ENCODE measurements around the gene RAI1.

The RAI1 gene

GRCh38 chr17:17795946-17796786 lies 114.9 kb downstream of the RAI1 start:
- ChIA-PET CTCF (no interaction called here), POLR2A (interaction anchor here (0.7 kb wide), 1 partner anchor 40 kb away, joined by 3 read pairs; no protein-coding TSS in a partner anchor)
- no peaks in the 10 kb centered on the region for H3K4me1 ChIP-seq (ENCODE audit: control insufficient read depth, insufficient read depth, low read length)
- peaks cover 3 to 67% of the 10 kb centered on the region in 2 experiments; a peak in 2 of 3 replicates for H3K36me3 ChIP-seq (ENCODE audit: control insufficient read depth in 2 of 2, insufficient read depth in 1 of 2, low read length in 2 of 2)
- no peak overlapping the region for H3K4me3 ChIP-seq (ENCODE audit: low read depth, low read length)
- TF ChIP-seq ZNF837 (tag by site-specific recombination; IDR thresholded peaks at IDR 0.05) (no peak), PRDM10 (tag by site-specific recombination; IDR thresholded peaks at IDR 0.05) (no peak), ZNF354C (tag by site-specific recombination; IDR thresholded peaks at IDR 0.05; ENCODE audit: borderline replicate concordance, low read depth) (no peak), ZBTB20 (tag by site-specific recombination; IDR thresholded peaks at IDR 0.05) (no peak), ZBTB48 (tag by site-specific recombination; IDR thresholded peaks at IDR 0.05) (no peak), ZNF214 (tag by site-specific recombination; IDR thresholded peaks at IDR 0.05; ENCODE audit: borderline replicate concordance) (no peak), GLI2 (tag by site-specific recombination; IDR thresholded peaks at IDR 0.05; ENCODE audit: borderline replicate concordance, low read depth) (no peak), ZBTB8A (tag by site-specific recombination; IDR thresholded peaks at IDR 0.05) (no peak), ZBTB10 (tag by site-specific recombination; IDR thresholded peaks at IDR 0.05) (no peak), ZNF629 (tag by site-specific recombination; IDR thresholded peaks at IDR 0.05) (no peak)
- no peaks in the 10 kb centered on the region for H3K9me3 ChIP-seq (ENCODE audit: control insufficient read depth, insufficient read depth, low read depth, low read length)
- H3K27ac ChIP-seq (ENCODE audit: extremely low read depth, low read depth, low read length): no peak overlapping the region

GRCh38 chr17:17796787-17797061 lies 115.5 kb downstream of the RAI1 start:
- Histone ChIP-seq H3K4me1 (ENCODE audit: control insufficient read depth, insufficient read depth, low read length) (no peaks in the 10 kb centered on the region), H3K27ac (ENCODE audit: extremely low read depth, low read depth, low read length) (no peak overlapping the region), H3K36me3 (ENCODE audit: control insufficient read depth in 2 of 2, insufficient read depth in 1 of 2, low read length in 2 of 2) (peaks cover 3 to 70% of the 10 kb centered on the region in 2 experiments; a peak in 2 of 3 replicates), H3K9me3 (ENCODE audit: control insufficient read depth, insufficient read depth, low read depth, low read length) (no peaks in the 10 kb centered on the region), H3K4me3 (ENCODE audit: low read depth, low read length) (no peak overlapping the region)
- ChIA-PET POLR2A (interaction anchor here (0.7 kb wide), 1 partner anchor 39 kb away, joined by 3 read pairs; no protein-coding TSS in a partner anchor), CTCF (no interaction called here)
- TF ChIP-seq ZNF18 (tag by site-specific recombination; IDR thresholded peaks at IDR 0.05) (no peak), FEZF1 (tag by site-specific recombination; IDR thresholded peaks at IDR 0.05) (no peak), ZSCAN5A (tag by site-specific recombination; IDR thresholded peaks at IDR 0.05) (no peak), ZNF654 (tag by site-specific recombination; IDR thresholded peaks at IDR 0.05; ENCODE audit: low read depth) (no peak), ZNF24 (tag by site-specific recombination; IDR thresholded peaks at IDR 0.05) (no peak), PRDM4 (tag by site-specific recombination; IDR thresholded peaks at IDR 0.05) (no peak), GLI2 (tag by site-specific recombination; IDR thresholded peaks at IDR 0.05; ENCODE audit: borderline replicate concordance, low read depth) (no peak), ZNF449 (tag by site-specific recombination; IDR thresholded peaks at IDR 0.05) (no peak), ZNF571 (tag by site-specific recombination; IDR thresholded peaks at IDR 0.05) (no peak), ZSCAN30 (tag by site-specific recombination; IDR thresholded peaks at IDR 0.05) (no peak), ZNF23 (tag by site-specific recombination; IDR thresholded peaks at IDR 0.05; ENCODE audit: borderline replicate concordance) (no peak)

Data from HEK293 (cell line).